ENCODE measurements around the gene SCRT2.

GRCh38 chr20:673603-674001, 2.0 kb downstream of the SCRT2 start:
- TF ChIP-seq CTCF (IDR thresholded peaks at IDR 0.05; ENCODE audit: low read depth, low read length, poor library complexity, severe bottlenecking) (no peak), EZH2phosphoT487 (IDR thresholded peaks at IDR 0.05; ENCODE audit: borderline replicate concordance, low read length) (no peak)
